EH (cell line): ENCODE data around the gene HPCAL1.
"Not testable (repeated sequence)": the region's sequence is repeated elsewhere in the genome, so short reads cannot be mapped to it uniquely, and the experiment has no call there.

Experiments used
- DNase-seq: peaks from one replicate; pipeline ENCODE4 v3.0.0-alpha.2; 2015; ENCODE audit warnings: low read depth

The HPCAL1 gene

DNA sequence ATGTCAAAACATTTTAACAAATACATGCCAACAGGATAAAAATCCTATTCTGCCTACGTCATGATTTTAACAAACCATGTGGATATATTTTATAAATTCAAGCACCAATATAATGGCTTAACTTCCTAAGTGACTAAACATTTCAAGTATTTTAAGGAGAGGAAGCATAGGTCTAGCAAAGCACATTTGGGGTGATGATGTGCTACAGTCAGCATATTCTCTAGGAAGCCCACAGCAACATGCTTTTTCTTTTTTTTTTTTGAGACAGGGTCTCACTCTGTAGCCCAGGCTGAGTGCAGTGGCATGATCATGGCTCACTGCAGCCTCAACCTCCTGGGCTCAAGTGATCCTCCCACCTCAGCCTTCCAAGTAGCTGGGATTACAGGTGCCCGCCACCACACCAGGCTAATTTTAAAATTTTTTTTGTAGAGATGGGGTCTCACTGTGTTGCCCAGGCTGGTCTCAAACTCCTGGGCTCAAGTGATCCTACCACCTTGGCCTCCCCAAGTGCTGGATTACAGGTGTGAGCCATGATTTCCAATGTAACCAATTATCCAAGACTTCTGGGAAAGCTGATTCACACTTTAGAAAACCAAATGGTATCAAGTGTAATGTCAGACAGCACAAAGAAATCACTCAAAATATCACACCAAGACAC, 139.9 kb downstream of the HPCAL1 start:
- not testable (repeated sequence) for DNase-seq

DNA sequence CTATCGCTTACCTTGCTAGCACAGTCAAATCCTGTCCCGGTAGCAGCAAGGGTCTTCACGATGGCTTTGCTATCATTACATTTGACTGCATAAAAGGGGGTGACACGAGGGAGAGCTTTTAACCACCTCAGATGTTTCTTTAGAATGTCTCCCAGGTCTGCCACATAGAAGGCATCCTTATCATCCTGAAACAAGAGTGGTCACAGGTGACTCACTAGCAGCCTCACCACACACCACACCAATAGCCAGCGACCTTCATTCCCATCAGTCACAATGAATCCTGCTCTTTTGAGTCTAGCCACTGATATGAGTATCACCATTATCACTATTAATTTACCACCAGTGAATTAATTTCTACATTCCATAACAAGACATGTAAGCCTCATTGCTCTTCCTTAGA, 141.8 kb downstream of the HPCAL1 start:
- DNase-seq, result no peak

DNA sequence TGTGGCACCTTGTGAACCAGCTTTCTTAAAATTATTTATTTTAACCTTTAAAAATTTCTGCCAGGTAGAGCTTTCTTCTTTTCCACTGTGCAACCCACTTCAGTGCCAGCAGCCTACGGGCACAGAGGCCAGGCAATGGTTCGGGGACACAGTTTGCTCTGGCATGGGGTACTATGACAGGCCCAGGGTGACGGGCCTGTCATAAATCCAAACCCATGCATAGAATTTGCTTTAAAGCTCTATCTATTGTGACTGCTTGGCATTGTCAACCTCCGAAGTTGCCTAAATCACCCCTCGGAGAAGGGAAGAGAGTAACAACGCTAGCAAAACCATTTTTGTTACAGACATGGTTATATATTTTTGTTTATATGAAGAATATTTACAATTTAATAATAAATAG, 143.9 kb downstream of the HPCAL1 start:
- no peak for DNase-seq

DNA sequence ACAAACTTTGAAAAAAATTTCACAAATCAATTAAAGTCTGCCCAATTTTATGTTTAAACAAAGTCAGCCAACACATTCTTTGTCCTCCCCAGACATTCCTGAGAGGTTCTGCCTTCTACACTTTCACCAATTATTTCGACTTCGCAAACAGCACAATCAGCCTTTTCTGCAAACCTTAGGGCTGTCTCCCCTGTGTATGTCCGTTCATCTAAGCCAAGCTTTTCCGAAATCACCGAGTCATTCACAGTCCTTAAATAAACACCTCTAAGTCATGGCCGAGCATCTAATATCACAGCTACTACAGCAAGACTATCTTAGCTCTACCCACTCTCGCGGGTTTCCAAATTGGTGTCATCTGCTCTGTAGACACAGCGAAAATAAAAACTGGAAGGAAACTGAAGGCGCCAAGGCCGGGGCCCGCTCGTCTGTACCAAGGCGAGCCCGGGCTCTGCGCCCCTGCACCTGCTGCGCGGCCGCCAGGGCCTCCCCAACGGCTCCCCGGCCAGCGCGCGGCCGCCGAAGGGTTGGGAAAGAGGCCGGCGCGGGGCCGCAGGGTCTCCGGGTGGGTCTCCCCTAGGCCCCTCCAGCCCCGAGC, 144.7 kb downstream of the HPCAL1 start:
- DNase-seq, result peak; percentile 51

DNA sequence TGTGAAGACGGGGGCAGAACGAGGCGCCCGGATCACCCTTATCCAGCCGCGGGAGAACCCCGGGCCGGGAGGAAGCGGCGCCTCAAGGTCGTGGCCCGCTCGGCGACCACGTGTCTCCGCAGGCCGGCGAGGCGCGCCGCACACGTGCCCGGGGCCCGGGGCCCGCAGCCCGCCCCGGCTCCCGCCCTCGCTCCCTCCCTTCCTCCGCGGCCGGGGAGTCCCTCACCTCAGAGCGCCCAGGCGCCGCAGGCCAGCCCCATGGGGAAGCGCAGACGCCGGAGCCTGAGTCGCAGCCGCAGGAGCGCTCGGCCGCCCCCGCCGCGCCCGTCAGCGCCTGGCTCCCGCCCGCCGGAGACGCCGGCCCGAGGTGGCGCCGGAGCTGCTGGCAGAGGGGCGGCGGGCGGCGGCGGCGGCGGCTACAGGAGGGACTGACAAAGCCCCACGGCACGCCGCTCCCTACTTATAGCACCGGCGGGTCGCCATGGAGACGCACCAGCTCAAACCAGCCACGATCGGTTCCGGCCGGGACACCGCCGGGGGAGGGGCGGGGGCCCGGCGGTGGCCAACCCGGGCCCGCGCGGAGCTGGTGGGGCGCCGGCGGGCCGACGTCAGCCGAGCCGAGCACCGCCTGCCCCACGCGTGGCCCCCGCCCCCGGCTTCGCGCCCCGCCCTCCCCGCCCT, 145.3 kb downstream of the HPCAL1 start, which contains the start of gene ODC1:
Gene ODC1 (minus strand): TSS at position 433 of the 681 bp plus-strand sequence. CDS start 3,295 bp downstream, outside the sequence.
- DNase-seq, result peak; percentile 94

DNA sequence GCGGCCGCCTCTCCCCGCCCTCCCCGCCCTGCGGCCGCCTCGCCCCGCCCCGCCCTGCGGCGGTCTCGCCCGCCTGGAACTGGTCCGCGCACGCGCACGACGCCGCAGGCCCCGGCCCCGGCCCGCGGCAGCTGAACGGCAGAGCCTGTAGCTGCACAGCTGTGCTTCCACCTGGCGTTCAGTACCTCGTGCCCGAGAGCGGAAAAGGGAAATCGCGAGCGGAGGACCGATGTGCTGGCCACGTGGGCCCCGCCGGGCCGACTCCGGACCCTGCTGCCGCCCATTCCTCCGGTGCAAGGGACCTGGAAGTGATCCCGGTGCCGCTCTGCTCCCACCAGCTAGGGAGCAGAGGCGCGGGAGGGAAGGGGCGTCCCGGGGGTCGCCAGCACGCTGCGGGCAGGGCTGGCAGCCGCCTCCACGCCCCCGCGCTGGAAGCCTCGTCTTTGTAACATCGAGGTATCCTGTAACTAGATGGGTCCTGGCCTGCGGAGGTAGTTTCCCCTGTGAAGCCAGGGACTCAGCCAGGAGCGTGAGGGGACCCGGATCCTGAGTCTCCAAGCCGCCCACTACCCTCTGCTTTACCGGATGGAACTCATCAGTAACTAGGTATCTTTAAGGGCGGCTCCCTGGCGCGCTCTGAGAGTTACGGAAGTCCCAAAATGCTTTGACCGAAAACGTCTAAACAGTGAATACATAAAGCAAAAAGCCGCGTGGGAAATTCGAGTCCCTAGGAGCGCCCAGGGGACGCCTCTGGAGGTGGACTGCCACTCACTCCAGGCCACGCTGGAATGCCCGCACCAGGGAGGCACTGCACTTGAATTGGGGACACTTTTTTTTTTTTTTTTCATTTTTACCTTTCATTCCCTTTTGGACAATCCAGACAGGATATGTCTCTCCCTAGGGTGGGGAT, 146.1 kb downstream of the HPCAL1 start:
- peak; percentile 35 for DNase-seq

DNA sequence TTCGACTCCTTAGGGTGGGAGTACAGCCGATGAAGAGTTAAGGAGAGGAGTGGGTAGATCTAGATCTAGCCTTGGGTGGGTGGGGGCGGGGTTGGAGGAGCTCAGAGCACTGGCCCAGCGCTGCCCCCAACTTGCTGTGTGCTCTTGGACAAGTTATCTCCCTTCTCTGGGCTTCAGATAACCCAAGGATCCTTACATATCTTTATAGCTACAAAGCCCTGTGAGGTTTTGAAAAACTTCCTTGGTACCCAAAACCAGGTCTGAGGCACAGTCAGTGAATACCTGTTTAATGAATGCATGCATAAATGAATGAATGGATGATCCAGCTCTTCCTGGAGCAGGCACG, 146.8 kb downstream of the HPCAL1 start:
- no peak for DNase-seq

DNA sequence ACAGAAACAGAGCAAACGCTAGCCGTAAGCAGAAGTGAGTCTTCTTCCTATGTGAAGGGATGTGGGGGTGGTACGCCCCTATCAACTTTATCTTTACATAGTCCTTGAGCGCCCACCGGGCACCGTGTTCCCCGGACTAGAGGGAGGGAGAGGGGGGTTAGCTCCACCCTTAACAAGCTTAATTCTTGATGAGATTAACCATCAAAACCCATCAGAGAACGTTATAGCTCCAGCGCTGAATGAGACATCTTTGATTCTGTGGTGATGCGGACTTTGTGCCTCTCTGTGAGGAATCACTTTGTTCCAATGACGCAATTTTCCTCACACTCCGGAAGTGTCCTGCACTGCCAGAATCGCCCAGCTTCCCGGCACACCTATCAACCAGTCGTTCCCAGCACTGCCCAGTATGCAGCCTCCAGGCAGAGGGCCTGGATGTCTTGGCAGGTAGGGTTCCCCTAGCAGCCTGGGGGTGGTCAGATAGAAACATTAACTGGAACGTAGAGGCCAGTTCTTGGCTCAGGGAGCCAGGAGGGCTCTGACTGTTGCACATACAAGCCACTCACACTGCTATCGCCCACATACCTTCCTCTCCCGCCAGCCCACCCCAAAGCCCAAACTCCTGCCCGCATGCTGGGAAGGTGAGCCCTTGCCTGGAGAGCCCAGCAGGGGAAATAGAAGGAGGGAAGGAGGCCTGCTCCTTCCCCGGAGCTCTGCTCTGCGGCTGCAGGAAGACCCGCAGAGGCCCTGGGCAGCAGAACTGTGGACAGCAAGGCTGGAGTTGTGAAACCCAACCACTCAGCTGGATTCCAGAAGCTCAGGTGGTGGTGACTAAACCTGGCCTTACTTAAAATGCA, 147.4 kb downstream of the HPCAL1 start:
- DNase-seq, result no peak

DNA sequence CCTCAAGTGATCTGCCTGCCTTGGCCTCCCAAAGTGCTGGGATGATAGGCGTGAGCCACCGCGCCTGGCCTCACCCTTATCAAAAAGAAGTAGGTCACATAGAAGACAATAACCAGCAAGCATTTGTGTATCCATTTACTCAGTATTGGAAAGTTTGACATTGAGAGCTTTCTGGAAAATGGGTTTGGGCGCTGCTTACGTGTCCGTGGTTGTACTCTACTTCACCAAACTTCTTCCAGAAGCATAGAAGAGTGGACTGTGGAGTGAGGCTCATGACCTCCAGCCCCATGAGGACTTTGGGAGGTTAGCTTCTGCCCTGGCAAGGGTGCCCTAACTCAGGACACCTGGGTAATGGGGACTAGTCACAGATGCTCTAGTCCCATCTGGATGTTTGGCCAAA, 149.1 kb downstream of the HPCAL1 start:
- DNase-seq, result no peak

DNA sequence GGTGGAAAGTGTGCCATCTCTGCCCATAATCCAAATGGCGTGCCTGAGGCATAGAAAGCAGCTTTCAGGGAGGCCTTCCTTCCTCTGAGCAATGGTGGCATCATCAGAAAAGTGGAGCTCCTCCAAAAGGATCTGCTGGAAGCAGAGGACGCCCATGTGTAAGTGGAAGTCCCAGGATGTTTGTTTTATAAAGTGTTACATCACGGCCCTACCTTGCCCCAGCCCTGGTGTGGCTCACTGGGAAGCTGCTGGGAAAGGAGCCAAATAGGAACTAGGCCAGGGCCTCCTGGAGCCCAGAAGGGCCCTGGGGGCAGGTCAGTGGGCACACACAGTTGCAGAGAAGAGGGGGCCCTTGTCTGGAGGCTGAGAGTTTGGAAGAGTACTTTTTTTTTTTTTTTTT, 149.6 kb downstream of the HPCAL1 start:
- peak; percentile 89 for DNase-seq

DNA sequence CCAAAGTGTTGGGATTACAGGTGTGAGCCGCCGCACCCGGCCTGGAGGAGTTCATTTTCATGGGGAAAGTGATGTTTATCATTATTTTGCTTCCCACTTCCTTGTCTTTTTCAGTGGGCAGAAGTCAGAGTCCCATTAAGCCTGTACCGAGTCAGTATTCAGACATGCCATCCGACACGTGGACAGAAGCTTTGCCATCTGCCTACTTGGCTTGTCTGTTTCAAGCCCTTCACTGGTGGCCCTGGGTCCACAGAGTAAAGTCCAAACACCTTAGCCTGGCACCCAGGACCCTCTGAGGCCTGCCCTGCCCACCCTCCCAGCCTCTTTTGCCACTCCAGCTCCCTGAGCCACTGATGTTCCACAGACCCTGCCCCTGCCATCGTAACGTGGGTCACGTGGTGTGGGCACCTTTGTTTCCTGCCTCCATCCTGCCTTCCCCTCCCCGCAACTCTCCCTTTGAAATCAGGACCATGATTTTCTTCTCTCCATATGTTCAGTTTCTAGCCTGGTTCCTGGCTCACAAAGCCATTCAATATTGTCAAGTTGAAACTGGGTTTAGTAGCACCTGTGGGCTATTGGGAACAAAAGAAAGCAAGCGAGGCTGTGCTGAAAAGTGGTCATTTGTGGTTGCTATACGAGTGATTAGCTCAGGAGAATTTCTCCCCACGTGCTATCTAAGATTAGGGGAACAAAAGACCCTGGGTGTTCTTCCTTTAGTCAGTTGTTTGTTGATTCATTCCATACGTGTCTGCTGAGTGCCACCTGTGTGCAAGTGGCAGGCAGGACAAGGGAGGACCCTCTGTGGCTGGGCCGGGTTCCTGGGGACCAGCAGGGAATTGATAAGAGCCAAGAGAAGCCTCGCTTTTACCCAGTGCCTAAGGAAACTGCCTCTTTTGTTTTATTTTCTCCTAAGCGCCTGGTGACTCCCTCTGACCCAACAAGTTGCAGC, 150.5 kb downstream of the HPCAL1 start:
- no peak for DNase-seq

DNA sequence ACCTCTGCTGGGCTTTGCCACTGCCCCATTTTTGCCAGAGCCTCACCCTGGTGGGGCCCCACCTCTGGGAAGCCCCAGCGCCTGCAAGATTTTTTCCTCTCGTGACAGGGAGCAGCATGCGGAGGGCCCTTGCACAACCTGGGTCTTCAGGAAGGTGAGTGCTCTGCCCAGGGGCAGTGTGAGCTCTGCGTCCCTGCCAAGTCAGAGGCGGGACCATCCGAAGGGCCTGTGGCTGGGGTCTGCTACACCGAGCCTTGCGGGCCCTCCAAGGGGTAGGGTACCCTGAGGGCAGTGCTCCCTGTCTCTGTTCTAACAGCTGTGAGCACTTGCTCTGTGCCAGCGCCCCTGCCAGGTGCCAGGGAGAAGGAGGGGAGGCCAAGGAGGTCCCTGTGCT, 151.2 kb downstream of the HPCAL1 start:
- DNase-seq, result no peak

DNA sequence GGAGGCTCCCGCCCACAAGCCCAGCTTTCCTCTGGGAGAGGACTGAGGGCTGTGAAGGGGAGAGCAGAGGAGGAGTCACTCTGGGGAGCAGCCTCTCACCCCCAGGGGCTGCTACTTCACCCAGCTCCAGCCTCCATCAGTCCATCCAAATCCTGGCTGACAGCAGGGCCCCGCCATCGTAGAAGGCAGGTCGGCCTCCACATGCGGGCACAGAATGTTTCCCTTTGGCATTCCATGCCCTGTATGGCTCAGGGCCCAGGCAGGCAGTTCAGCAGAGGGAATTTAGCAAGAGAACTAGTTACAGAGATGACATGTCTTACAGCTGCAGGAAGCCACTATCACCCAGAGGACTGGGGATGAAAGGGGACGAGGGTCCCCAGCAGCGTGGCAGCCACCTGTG, 151.8 kb downstream of the HPCAL1 start:
- peak; percentile 29 for DNase-seq

DNA sequence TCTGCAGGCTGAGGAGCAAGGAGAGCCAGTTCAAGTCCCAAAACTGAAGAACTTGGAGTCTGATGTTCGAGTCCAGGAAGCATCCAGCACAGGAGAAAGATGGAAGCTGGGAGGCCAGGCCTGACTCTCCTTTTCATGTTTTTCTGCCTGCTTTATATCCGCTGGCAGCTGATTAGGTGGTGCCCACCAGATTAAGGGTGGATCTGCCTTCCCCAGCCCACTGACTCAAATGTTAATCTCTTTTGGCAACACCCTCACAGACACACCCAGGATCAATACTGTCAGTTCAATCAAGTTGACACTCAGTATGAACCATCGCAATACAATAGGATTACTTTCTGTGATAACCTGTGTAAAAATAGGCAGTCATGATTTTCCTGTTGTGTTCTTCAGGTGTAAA, 154.5 kb downstream of the HPCAL1 start:
- DNase-seq, result not testable (repeated sequence)

DNA sequence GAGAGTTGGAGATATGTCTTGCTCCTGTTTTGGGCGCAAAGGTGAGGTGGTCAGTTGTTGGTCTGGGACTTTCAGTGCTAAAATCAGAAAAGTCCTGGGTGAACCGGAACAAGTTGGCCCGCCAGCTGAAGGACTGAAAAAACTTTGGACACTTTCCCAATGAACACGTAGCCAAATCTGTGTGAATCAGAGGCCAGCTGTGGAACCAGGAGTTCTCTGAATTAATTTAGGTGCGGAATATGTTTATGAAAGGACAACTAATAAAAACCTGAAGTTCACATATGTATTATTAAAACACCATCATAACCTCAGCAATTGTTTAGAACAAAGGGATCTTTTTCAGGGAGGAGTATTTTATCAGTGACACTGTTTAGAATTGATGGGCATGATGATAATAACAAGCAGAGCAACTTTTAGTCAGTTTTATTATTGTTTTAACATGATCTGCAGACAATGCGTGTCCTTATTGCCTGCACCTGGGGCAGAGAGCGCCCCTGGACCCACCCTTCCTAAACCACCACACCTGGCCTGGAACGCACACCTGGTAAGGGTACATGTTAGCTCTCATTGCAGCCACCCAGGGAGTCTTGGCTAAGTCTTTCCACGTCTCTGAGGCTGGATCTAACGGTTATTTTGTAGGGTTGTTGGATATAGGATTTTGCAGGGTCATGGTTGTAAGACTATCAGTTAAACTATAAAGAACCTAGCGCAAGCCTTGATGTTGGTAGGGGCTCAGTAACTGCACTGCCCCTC, 155.3 kb downstream of the HPCAL1 start:
- peak; percentile 40 for DNase-seq

DNA sequence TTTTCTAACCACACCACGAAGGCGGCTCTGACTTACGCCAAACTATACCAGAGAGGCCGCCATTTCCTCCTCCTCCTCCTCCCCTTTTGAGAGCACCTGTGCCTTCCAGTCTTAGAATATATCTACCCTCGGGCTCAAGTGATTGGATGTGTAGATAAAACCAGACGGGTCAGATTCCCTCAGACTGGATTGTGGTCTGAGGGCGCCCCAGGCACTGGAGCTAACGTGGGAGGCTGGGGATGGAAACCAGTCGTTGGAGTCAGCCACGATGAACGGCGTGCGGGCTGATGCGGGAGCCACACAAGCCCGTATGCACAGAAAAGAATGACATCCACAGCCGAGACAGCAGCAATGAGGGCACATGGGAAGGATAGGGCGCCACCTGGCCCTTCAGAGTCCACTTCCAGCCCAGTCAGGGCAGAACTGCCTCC, 157.7 kb downstream of the HPCAL1 start:
- DNase-seq, result no peak

DNA sequence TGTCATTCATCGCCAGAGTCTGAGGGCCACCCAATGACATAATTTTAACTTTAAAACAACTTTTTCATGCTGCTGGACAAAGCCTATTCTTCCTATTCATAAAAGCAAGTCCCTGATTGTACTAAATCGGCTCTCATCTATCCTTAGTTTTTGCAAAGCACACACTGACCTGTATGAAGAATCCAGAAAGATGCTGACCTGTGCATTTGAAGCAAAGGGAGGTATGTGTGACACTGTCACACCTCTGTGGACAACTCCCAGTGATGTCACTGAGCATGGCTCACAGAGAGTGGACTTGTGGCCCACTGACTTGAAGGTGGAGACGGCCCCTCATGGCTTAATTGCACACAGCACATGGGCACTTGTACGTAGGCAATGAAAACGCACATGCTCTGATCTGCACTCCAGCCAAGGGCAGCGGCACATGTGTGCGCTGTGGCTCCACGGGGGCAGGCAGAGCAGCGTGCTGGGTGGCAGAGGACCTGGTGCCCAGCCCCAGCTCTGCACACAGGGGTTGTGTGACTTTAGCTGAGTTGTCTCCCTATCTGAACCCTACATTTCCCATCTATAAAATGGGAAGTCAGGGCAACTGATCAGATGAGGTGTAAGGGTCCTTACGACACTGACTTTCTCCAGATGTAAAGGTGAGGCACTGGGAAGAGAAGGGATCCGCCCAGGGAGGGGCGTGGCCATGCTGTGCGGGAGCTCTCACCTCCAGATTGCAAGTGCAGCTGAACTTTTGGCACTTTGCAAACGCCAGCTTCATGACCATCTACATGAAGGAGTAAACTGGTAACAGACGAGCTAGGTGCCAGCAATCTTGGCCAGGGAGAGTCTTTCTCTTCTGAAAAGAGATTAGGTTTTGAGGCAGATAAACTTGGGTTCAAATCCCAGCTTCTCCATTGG, 159.7 kb downstream of the HPCAL1 start:
- DNase-seq, result no peak

DNA sequence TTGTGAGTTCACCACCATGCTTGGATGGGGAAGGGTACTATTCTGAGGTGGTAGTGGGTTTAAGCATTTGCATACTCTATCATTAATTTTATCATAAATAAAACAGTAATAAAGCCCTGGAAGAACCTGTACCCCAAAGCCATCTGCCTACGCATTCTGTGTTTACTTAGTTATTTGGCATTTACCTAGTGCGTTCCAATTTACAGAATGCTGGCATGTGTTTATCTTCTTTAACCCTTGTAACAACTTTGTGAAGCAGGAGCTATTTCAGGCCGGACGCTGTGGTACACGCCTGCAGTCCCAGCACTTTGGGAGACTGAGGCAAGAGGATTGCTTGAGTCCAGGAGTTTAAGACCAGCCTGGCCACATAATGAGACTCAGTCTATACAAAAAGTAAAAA, 163.2 kb downstream of the HPCAL1 start:
- DNase-seq, result no peak
